Upper lobe of right lung (tissue), 1 donor: ENCODE data around the gene SLC25A45. TPM values are rescaled to one million over a fixed set of nuclear protein-coding genes. Genes with fewer than 3 reads are reported as not detected.
A peak's percentile ranks its signal among the peaks of the same experiment; 100 is the strongest.
"Not testable (repeated sequence)": the region's sequence is repeated elsewhere in the genome, so short reads cannot be mapped to it uniquely, and the experiment has no call there.

Experiments used
- ATAC-seq: fragments of 200-7000 bp; cut with Tn5 transposase; one replicate; pipeline ENCODE4 v1.9.1; 2020; ENCODE audit warnings: mild to moderate bottlenecking, moderate library complexity
- DNase-seq: peaks from one replicate; pipeline ENCODE4 v3.0.0-alpha.2; 2020
- H3K27ac ChIP-seq: fragments of 200-600 bp; one replicate; pipeline ENCODE4 v1.8.0; 2022
- H3K27me3 ChIP-seq: fragments of 200-600 bp; one replicate; pipeline ENCODE4 v1.8.0; 2022; ENCODE audit warnings: mild to moderate bottlenecking
- H3K36me3 ChIP-seq: fragments of 200-600 bp; one replicate; pipeline ENCODE4 v1.8.0; 2022
- H3K4me1 ChIP-seq: fragments of 200-600 bp; one replicate; pipeline ENCODE4 v1.8.0; 2022
- H3K4me3 ChIP-seq: fragments of 200-600 bp; one replicate; pipeline ENCODE4 v1.8.0; 2022; ENCODE audit warnings: mild to moderate bottlenecking
- H3K9me3 ChIP-seq: fragments of 200-600 bp; one replicate; pipeline ENCODE4 v1.8.0; 2022
- CTCF ChIP-seq: fragments of 200-600 bp; IDR thresholded peaks from one replicate; pipeline ENCODE4 v1.8.0; 2022; ENCODE audit warnings: antibody characterized with exemption
- intact Hi-C: fragments of 100-400 bp; cut with DNase I; formaldehyde crosslinking; loops from one replicate; pipeline ENCODE4 v1.11.0; 2022
- total RNA-seq: library from RNA; stranded (reverse); fragmentation: NEBNext Ultra II Directional; extraction: Animal tissue kit (Norgen Biotek cat#: 25700); gene quantifications from one replicate; pipeline ENCODE4 v1.2.1, GENCODE V29; 2021
- donor health status: DM: no; HTN: yes; CAD: no; lungs with severe emphysema.

Gene SLC25A45
- total RNA-seq, 1 donor from 2014 or later, result 11.5 TPM

GRCh38 chr11:65338676-65339075 lies 43.8 kb downstream of the SLC25A45 start:
- H3K4me3 ChIP-seq, result no peak overlapping the region
- H3K27ac ChIP-seq, result no peak overlapping the region
- intact Hi-C loops, result no loop called here
- DNase-seq, result no peak
- ATAC-seq, result no peak
- H3K9me3 ChIP-seq, result no peaks in the 10 kb centered on the region
- H3K4me1 ChIP-seq, result peaks cover 16% of the 10 kb centered on the region
- H3K36me3 ChIP-seq, result peaks cover 50% of the 10 kb centered on the region
- no peaks in the 10 kb centered on the region for H3K27me3 ChIP-seq
- TF ChIP-seq CTCF, result no peak

- Histone ChIP-seq H3K4me3 (peak overlapping the region; percentile 94), H3K27ac (no peak overlapping the region), H3K36me3 (peaks cover 12% of the 10 kb centered on the region), H3K9me3 (no peaks in the 10 kb centered on the region), H3K4me1 (peaks cover 16% of the 10 kb centered on the region), H3K27me3 (no peaks in the 10 kb centered on the region)
- intact Hi-C loops, result no loop called here
- DNase-seq (no peak), ATAC-seq (no peak)
- no peak for TF ChIP-seq CTCF
Measured at GRCh38 chr11:65334696-65335295, 47.6 kb downstream of the SLC25A45 start.

GRCh38 chr11:65332591-65332990 lies 49.9 kb downstream of the SLC25A45 start:
- H3K9me3 ChIP-seq, H3K36me3 ChIP-seq, intact Hi-C loops, H3K27me3 ChIP-seq, DNase-seq, H3K4me3 ChIP-seq, ATAC-seq, H3K27ac ChIP-seq: not testable (repeated sequence)
- H3K4me1 ChIP-seq, result peaks cover 22% of the 10 kb centered on the region

GRCh38 chr11:65330544-65330943 lies 51.9 kb downstream of the SLC25A45 start:
- no peak overlapping the region for H3K27ac ChIP-seq
- no peak for DNase-seq
- intact Hi-C loops, result no loop called here

GRCh38 chr11:65329944-65330403 lies 52.5 kb downstream of the SLC25A45 start:
- Histone ChIP-seq H3K27ac (no peak overlapping the region), H3K9me3 (no peaks in the 10 kb centered on the region), H3K36me3 (no peaks in the 10 kb centered on the region), H3K27me3 (no peaks in the 10 kb centered on the region), H3K4me1 (peaks cover 13% of the 10 kb centered on the region), H3K4me3 (no peak overlapping the region)
- peak; percentile 84 for TF ChIP-seq CTCF
- ATAC-seq (peak; percentile 61), DNase-seq (no peak)
- intact Hi-C loops, result loop anchor here (5.0 kb wide), 1 partner anchor 53 kb away; no protein-coding TSS in a partner anchor

More at GRCh38 chr11:65330544-65330943, 51.9 kb downstream of the SLC25A45 start:
- no peak for TF ChIP-seq CTCF
- Histone ChIP-seq H3K4me3 (no peak overlapping the region), H3K9me3 (no peaks in the 10 kb centered on the region), H3K27me3 (no peaks in the 10 kb centered on the region), H3K4me1 (peaks cover 19% of the 10 kb centered on the region), H3K36me3 (no peaks in the 10 kb centered on the region)
- no peak for ATAC-seq

GRCh38 chr11:65329478-65329877 lies 53.0 kb downstream of the SLC25A45 start:
- Histone ChIP-seq H3K27me3 (no peaks in the 10 kb centered on the region), H3K36me3 (no peaks in the 10 kb centered on the region), H3K9me3 (no peaks in the 10 kb centered on the region), H3K27ac (no peak overlapping the region), H3K4me3 (no peak overlapping the region), H3K4me1 (peaks cover 8% of the 10 kb centered on the region)
- no peak for TF ChIP-seq CTCF
- no peak for DNase-seq
- ATAC-seq, result no peak
- intact Hi-C loops, result loop anchor here (5.0 kb wide), 1 partner anchor 52 kb away; no protein-coding TSS in a partner anchor
